GM19438 (cell line): ENCODE measurements around the gene TUBD1.
"Not testable (repeated sequence)": the region's sequence is repeated elsewhere in the genome, so short reads cannot be mapped to it uniquely, and the experiment has no call there.

ENCODE experiments used
- ATAC-seq: cut with Tn5 transposase; IDR thresholded peaks from one replicate; pipeline ENCODE4 v1.9.1; 2021; ENCODE audit warnings: low read depth; ENCODE audit not compliant: unreplicated experiment

The TUBD1 gene, protein sequence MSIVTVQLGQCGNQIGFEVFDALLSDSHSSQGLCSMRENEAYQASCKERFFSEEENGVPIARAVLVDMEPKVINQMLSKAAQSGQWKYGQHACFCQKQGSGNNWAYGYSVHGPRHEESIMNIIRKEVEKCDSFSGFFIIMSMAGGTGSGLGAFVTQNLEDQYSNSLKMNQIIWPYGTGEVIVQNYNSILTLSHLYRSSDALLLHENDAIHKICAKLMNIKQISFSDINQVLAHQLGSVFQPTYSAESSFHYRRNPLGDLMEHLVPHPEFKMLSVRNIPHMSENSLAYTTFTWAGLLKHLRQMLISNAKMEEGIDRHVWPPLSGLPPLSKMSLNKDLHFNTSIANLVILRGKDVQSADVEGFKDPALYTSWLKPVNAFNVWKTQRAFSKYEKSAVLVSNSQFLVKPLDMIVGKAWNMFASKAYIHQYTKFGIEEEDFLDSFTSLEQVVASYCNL

DNA sequence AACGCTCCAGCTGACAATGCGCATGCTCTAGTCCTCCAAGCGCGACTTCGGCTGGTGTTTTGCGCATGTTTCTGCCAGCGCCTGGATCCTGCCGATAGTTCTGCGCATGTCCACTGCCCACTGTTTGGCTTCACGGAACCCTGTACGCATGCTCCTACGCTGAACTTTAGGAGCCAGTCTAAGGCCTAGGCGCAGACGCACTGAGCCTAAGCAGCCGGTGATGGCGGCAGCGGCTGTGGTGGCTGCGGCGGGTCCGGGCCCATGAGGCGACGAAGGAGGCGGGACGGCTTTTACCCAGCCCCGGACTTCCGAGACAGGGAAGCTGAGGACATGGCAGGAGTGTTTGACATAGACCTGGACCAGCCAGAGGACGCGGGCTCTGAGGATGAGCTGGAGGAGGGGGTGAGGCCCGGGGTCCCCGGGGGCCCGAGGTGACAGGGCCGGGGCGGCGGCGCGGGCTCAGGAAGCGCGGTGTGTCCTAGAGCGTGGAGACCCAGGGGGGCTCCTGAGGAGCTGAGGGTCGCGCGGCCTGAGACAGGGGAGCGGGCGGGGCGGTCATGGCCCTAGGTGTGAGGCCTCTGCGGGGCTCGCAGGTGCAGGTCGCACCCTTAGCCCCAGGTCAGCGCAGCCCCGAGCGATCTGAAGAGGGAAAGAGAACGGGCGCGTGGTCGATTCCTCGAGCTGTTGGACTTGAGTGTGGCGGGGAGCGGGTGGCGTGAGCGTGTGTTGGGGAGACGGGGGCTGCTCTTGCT, at the start of gene TUBD1, which contains the start of gene RPS6KB1:
Gene TUBD1, minus strand, starts transcription at position 20 of the 752 bp plus-strand sequence. CDS start 1,941 bp downstream, outside the sequence.
Gene RPS6KB1, plus strand, starts transcription at position 198 of the 752 bp plus-strand sequence. Its CDS starts 64 bp downstream, at position 262.
- peak; percentile 83 for ATAC-seq

DNA sequence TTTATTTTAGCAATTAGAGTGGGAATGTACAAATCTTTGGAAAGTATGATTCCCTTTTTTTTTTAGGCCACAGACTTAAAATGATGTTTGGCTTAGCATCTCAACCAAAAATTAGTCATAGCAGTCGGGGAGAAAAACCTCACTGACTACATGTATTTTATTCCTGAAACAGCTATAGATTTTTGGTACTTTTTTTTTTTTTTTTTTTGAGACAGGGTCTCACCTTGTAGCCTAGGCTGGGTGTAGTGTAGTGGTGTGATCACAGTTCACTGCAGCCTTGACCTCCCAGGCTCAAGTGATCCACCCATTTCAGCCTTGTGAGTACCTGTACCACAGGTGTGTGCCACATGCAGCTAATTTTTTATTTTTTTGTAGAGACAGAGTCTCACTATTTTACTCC, 48.4 kb upstream of the TUBD1 start:
- ATAC-seq: no peak

DNA sequence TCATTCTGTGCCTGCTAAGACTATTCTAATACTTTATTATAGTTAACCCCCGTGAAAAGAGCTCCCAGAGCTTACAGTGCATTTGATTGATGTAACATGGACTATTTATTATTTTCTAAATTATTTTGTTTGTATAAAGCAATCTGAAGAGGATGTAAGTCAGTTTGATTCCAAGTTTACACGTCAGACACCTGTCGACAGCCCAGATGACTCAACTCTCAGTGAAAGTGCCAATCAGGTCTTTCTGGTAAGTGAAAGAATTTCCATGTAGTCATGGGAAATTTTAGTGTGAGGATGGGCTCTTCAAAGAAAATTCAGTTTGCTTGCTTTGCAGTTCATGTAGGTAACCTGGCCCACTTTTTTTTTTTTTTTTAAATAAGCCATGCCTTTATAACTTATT, 48.0 kb upstream of the TUBD1 start:
- ATAC-seq: not testable (repeated sequence)

DNA sequence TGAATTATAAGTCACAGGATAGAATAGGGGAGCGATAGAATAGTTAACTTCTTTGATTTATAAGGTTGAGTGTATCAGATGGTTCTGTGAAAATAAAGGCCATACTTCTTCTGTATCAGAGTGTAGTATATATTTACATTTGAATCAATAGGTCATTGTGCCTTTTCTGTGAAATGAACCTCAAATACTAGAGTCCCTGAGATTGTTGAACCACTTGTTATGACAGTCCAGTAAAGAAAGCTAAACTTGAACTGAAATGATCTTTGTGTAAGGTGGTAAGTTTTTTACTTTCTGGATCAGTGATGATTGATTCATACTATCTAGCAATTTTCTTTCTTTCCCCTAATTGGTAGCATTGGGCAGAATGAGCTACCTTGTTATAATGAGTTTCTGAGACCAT, 40.6 kb upstream of the TUBD1 start:
- not testable (repeated sequence) for ATAC-seq

DNA sequence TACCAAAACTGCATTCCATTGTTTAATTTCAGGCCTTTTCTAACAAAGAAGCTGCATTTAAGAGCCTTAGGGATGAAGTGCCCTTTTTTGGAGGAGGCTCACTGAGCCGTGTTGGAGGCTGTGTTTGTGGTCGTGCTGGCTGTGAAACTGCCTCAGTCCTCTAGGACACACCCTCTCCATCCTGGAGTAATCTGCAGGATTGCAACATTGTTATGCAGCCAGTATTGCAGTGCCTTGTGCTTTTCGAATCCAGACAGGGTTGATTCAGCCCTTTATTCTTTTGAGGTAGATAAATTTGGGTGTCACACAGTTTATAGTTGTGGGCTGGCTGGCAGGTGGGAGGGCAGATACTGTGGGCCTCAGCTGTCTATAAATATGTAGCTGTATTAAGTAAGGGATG, 38.0 kb upstream of the TUBD1 start:
- ATAC-seq: not testable (repeated sequence)

DNA sequence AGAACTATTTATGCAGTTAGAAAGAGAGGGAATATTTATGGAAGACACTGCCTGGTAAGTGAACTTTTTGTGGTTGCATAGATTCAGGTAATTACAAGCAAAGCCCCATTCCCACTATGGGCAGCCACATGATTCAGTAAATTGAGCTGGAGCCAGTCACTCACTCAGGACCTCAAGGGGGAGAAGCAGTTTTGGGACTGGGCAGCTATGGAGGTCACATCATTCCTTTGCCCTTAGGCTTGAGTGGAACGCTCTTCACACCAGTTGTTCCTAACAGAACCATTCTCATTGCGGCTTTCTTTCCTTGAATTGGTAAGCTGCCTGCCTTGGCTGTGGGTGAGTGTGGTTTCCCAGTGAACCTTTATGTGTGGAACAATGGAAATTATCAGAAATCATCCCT, 37.4 kb upstream of the TUBD1 start:
- ATAC-seq: not testable (repeated sequence)

DNA sequence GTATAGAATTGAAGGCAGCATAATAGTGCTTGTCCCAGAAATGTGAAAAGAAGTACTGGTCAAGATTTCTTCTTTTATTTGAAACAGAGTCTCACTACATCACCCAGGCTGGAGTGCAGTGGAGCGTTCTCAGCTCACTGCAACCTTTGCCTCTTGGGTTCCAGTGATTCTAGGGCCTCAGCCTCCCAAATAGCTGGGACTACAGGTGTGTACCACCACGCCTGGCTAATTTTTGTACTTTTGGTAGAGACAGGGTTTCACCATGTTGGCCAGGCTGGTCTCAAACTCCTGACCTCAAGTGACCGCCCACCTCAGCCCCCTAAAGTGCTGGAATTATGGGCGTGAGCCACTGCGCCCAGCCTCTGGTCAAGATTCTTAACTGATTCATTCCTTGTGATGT, 27.9 kb upstream of the TUBD1 start:
- ATAC-seq: not testable (repeated sequence)

DNA sequence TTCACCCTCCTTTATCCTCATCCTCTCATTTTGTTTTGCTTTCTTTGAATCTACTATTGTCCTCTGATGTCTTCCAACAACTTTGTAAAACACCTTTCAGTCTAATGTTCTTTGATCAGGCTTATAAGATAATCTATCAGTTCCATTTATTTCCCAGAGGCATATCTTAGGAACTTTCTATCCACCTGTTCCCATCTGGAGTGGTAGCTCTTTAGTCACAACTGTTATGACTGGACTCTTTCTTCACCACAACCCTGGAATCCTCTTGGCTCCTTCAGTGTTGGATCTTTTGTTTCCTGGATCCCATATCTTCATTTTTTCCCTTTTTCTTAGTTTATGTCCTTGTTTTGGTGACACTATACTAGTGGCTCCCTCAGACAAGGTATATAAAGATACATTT, 23.7 kb upstream of the TUBD1 start:
- no peak for ATAC-seq

DNA sequence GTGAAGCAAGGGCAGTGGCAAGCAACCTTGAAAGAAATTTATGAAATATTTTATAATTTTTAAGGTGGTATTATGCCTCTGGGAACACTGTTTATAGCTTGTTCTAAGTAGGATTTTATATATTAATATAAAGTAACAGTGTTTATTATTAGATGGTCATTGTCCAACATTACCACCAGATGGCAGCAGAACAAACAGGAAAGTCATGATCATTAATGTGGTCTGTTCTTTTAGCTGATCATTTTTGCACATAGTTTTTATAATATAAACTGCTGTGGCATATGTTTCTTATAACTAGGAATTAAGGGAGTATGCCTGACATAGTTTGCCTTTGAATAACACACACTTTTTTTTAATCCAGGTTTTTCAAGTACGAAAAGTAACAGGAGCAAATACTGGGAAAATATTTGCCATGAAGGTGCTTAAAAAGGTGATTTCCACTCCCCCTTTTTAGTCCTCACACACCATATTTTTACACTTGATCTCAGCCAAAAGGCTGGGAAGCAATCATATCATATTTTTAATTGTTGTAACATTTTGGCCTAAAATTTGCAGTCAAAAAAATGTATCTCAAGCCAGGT, 21.6 kb upstream of the TUBD1 start:
- ATAC-seq: no peak

DNA sequence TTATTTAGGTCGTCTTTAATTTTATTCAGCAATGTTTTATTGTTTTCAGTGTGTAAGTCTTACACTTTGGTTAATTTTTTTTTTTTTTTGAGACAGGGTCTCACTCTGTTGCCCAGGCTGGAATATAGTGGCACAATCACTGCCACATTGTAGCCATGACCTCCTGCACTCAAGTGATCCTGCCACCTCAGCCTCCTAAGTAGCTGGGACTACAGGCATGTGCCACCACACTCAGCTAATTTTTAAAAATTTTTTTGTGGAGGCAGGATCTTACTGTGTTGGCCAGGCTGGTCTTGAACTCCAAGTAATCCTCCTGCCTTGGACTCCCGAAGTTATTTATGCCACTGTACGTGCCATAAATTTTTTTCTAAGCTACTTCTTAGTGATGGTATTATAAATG, 14.7 kb upstream of the TUBD1 start:
- no peak for ATAC-seq

DNA sequence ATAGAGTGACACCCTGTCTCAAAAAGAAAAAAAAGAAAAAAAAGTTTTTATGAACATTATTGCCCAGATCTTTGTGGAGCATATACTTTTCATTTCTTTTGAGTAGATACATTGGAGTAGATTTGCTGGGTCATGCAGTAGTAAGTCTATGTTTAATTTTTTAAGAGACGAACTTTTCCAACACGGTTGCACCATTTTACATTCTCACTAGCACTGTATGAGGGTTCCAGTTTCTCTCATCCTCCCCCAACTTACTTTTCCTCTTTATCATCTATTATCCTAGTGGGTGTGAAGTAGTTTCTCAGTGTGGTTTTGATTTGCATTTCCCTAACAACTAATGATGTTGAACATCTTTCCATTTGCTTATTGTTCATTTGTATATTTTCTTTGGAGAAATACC, 10.7 kb upstream of the TUBD1 start:
- no peak for ATAC-seq

DNA sequence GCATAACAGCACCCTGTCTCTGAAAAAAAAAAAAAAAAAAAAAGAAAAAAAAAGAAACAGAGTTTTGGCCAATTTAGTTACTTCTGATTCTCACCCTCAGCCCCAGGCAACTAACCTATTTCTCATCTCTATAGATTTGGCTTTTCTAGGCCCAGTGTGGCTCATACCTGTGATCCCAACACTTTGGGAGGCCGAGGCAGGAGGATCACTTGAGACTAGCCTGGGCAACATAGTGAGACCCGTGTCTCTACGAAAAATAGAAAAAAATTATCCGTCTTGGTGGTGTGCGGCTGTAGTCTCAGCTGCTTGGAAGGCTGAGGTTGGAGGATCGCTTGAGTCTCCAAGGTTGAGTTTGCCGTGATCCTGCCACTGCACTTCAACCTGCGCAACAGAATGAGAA, 8.9 kb upstream of the TUBD1 start:
- ATAC-seq: no peak

DNA sequence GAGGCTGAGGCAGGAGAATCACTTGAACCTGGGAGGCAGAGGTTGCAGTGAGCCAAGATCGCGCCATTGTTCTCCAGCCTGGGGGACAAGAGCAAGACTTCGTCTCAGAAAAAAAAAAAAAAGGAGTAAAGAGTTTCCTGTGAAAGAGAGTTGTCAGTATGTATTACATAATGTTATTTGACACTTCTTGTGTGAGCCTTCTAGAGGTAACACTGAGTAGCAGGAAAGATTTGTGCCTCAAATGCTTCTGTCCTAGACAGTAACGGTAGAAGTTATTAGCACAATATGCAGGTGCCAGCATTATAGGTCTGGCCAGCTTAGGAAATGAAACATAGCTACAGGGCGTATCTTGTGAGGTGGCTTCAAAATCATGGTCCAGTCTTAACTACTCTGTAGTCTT, 6.4 kb upstream of the TUBD1 start:
- no peak for ATAC-seq

DNA sequence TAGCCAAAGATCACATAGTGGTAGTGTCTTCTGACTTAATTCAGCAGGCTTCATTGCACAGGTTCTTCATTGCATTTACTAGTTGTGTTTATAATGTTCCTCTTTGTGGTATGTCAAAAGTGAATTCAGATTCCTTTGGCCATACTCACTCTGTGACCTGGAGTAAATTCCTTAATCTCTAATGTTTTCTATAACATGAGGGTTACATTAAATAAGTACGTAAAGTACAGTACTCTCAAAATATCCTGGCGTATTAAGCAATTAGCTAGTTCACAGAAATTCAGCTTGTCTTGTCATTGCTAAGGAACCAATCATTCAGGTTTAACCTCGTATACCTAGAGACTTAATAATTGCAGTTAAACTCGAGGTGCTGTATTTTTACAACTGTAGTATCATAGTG, 4.3 kb upstream of the TUBD1 start:
- ATAC-seq: no peak

DNA sequence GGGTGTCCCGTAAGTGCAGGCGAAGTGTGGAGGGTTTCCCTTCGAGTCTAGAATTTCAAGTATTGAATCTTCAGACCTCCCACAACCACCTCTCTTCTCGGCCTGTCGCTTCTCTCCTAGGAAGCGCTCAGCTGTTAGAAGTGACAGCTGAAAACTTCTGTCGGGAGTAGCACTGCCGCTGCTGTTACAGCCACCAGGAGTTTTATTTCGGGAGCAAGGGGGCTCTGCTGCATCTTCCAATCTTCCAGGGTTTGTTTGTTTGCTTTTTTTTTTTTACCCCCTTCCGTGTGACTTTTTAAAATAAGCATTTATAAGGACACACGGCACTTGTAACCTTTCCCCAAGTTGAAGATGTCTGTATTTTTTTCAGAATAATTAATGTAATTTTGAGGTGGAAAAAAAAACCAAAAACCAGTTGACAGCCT, 945 bp upstream of the TUBD1 start:
- peak; percentile 4 for ATAC-seq

DNA sequence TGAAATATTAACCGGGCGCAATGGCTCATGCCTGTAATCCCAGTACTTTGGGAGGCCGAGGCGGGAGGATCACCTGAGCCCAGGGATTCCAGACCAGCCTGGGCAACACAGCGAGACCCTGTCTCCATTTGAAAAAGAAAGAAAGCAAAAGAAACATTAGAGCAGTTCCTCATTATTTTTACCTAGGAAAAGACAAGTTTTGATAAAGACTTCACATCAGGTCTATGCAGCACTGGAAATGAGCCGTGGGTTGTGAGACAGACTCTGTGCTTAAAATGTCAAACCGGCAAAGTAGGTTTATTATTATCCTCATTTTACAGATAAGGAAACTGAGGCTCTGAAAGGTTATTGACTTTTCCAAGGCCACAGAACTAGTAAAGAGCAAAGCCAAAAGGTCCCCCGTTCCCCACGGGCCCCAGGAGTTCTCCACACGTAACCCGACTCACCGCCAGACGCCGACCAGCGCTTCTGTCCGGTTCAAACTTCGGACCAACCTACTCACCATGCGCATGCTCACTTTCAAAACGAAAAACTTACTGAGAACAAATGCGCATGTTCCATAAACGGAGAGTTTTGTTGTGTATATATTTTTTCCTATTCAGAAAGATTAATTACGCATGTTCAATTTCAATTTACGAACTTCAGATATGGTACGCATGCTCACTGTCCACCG, 356 bp downstream of the TUBD1 start:
- ATAC-seq: peak; percentile 62

DNA sequence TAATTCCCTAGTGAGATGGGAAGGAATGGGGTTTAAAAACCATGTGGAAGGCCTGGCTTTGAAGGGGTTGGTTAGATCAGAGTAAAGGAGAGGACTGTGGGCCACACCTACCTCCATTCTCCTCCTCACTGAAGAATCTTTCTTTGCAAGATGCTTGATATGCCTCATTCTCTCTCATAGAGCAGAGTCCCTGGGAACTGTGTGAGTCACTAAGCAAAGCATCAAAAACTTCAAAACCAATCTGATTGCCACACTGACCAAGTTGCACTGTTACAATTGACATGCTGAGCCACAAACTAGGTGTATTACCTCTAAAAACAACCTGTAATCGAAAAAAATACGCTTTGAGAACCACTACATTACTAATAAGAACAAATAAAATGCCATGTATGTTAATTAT, 2.0 kb downstream of the TUBD1 start:
- no peak for ATAC-seq

DNA sequence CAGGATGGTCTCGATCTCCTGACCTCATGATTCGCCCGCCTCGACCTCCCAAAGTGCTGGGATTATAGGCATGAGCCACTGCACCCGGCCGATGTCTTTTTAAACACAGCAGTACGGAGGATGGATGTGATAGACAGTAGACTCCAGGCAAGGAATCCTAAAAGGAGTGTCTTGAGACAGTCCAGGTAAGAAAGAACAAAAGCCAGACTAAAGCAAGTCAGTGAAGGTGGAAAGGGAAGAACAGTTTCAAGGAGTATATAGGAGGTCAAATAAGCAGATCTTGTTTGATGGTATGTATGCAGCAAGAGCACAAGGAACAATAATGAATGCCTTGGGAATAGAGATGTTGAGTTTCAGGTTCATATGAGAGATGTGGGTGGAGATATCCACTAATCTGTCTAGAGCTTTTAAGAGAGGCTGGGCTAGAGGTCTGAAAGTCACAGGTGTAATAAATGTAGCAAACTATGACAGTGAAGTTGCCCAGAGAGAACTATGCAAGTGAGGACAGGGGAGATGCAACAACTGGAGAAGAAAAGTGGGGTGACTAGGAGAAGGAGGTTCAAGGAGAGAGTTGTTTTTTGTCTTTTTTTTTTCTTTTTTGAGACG, 4.5 kb downstream of the TUBD1 start:
- ATAC-seq: no peak

DNA sequence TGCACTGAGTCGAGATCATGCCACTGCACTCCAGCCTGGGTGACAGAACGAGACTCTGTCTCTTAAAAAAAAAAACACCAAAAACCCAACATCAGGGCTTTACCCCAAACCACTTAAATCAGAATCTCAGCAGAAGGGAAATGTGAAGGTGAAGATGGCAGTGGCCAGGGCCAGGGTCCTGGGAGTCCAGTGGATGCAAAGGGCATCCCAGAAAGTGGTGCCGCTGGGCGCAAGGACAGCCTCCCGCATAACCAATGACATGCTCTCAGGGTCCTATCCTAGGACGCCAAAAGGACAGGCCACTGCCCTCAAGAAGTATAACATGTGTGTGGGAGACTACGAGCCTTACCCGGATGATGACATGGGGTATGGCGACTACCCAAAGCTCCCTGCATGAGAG, 7.9 kb downstream of the TUBD1 start:
- no peak for ATAC-seq

DNA sequence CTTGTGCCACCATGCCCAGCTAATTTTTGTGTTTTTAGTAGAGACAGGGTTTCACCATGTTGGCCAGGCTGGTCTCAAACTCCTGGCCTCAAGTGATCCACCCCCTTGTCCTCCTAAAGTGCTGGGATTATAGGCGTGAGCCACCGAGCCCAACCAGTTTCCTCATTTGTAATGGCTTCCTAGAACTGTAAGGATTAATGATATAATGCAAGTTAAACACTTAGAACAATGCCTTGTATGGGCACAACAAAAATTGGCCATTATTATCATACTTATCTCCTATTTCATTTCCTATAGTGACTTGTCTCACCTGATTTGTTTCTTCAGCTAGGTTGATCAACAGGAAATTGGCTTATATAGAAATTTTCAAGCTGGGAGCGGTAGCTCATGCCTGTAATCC, 14.1 kb downstream of the TUBD1 start:
- ATAC-seq: no peak
